GM12875 (cell line): ENCODE measurements around the gene LRBA.

ENCODE experiments used
- H3K4me3 ChIP-seq: one replicate; pipeline ENCODE4 v1.5.1; 2011; ENCODE audit warnings: low read depth, low read length, control low read depth
- TF ChIP-seq, protein P1 (sequence below): IDR thresholded peaks from 2 replicates; pipeline ENCODE4 v1.5.1; 2011; ENCODE audit warnings: low read depth, mild to moderate bottlenecking, control low read depth, inconsistent platforms, low read length, moderate library complexity, borderline replicate concordance; ENCODE audit not compliant: insufficient read depth

The LRBA gene

DNA sequence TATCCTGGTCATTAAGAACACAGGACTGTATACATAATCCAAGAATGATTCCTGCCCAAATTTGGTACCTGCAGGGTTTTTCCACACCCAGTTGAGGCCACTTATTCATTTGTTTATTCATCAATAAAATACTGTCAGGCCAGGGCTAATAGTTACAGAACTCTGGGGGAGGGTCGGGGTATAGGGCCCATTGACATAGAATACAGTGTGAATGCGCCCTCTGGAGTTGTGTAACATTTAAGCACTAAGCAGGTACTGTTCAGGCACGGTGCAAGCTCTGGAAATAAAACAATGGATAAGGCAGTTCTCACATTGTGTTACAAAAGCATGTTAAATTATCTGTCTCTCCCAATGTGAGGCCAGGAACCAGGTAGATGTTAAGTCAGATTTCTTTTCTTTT, 30.8 kb upstream of the LRBA start:
- TF ChIP-seq, protein P1, sequence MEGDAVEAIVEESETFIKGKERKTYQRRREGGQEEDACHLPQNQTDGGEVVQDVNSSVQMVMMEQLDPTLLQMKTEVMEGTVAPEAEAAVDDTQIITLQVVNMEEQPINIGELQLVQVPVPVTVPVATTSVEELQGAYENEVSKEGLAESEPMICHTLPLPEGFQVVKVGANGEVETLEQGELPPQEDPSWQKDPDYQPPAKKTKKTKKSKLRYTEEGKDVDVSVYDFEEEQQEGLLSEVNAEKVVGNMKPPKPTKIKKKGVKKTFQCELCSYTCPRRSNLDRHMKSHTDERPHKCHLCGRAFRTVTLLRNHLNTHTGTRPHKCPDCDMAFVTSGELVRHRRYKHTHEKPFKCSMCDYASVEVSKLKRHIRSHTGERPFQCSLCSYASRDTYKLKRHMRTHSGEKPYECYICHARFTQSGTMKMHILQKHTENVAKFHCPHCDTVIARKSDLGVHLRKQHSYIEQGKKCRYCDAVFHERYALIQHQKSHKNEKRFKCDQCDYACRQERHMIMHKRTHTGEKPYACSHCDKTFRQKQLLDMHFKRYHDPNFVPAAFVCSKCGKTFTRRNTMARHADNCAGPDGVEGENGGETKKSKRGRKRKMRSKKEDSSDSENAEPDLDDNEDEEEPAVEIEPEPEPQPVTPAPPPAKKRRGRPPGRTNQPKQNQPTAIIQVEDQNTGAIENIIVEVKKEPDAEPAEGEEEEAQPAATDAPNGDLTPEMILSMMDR = no peak
- H3K4me3 ChIP-seq = no peak overlapping the region

DNA sequence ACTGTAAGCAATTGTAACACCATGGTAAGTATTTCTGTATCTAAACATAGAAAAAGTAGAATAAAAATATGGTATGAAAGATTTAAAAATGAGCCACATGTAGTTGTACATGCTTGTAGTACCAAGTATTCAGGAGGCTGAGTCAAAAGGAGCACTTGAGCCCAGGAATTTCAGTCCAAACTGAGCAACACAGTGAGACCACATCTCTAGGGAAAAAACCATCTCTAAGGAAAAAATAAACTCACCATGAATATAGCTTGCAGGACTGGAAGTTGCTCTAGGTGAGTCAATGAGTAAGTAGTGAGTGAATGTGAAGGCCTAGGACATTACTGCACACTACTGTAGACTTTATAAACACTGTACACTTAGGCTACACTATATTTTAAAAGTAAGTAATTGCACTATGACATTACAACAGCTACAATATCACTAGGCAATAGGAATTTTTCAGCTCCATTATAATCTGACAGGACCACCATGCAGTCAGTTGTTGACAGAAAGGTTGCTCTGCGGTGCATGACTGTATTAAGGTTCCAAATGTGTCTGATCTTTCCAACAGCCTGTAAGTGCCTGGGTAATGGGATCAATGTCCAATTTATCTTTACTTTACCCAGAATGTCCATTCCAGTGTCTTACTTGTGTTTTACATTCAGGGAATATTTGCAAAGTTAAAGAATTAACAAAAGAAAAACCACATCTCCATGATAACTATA, 28.9 kb upstream of the LRBA start:
- H3K4me3 ChIP-seq = no peak overlapping the region
- TF ChIP-seq, protein P1 = no peak

DNA sequence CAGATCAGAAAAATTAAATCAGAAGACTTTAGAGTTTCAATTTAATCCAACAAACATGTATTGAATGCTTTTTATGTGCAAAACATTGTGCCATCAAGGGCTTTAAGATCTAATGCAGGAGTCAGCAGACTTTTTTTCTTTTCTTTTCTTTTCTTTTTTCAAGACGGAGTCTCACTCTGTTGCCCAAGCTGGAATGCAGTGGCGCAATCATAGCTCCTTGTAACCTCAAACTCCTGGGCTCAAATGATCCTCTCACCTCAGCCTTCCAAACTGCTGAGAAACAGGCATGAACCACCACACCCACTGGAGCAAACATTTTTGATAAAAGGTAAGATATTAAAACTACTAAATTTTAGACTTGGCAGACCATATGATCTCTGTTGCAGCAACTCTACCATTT, 24.6 kb upstream of the LRBA start:
- TF ChIP-seq, protein P1 = no peak
- H3K4me3 ChIP-seq = no peak overlapping the region

DNA sequence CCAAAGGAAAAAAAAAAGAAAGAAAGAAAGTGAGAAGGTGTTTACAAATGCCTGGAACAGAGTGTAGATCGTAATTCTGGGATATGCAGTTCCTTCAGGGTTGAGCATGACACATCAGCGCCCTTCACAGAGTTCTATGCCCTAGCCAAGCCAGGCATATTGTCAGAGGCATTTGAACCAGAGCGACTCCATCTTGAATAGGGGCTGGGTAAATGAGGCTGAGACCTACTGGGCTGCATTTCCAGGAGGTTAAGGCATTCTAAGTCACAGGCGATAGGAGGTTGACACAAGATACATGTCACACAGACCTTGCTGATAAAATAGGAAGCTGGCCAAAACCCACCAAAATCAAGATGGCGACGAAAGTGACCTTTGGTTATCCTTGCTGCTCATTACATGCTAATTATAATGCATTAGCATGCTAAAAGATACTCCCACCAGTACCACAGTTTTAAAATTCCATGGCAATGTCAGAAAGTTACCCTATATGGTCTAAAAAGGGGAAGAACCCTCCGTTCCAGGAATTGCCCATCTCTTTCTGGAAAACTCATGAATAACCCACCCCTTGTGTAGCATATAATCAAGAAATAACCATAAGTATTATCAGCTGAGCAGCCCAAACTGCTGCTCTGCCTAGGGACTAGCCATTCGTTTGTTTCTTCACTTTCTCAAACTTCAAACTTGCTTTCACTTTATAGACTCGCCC, 23.5 kb upstream of the LRBA start:
- TF ChIP-seq, protein P1 = no peak
- no peak overlapping the region for H3K4me3 ChIP-seq

DNA sequence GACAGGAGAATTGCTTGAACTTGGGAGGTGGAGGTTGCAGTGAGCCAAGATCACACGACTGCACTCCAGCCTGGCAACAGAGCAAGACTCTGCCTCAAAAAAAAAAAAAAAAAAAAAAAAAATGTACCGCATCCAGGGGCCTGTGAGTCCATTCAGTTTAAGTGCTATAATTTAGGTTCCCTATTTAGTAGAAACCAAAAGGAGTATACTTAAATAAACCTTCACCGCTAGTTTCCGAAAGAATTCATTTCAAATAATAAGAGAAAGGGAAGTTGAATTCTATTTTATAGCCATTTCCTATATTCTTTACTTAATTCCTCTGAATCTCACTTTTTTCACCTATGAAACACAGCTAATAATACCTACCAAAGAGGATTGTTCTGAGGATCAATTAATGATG, 20.8 kb upstream of the LRBA start:
- TF ChIP-seq, protein P1 = no peak
- H3K4me3 ChIP-seq = no peak overlapping the region

DNA sequence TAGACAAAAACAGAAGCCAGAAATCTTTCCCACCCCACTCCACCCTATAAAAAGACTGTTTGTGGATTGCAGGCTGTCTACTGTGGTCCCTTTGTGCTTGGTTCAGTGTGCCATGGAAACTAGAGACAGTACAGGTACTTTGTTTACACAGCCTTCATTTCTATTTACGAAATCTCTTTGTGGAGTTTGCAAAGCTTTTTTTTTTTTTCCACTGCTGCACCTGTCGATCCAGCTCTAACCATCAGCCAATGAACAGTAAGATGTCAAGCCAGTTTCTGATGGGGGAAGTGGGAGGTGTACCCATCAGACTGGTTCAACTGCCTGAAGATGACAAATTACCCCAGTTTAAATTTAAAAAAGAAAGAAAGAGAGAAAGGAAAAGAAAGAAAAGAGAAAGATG, 20.2 kb upstream of the LRBA start:
- TF ChIP-seq, protein P1 = no peak
- H3K4me3 ChIP-seq = no peak overlapping the region

DNA sequence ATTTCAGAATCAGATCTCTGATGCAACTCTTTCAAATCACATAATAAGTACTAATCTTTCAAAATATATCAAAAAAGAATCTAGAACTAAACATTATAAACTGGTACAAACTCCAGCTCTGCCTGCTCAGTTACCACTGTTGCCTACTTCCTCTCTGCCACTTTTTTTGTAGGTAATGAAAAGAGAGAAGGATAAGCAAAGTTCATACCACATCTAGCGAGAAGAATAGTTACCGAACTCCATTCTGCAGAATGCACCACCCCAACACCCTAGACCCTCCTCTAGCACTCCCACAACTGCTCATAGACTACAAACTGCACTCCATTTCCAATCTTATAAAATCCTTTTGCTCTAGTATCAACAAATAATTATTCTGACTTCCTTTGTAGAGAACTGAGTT, 19.7 kb upstream of the LRBA start:
- TF ChIP-seq, protein P1 = no peak

More for the DNA sequence above, 19.7 kb upstream of the LRBA start:
- no peak overlapping the region for H3K4me3 ChIP-seq
